NCI-H82 treated with DMSO at 0.1 percent for 48 hours (cell line): Measurements from ENCODE around the gene STAG3.
"Not testable (repeated sequence)": the region's sequence is repeated elsewhere in the genome, so short reads cannot be mapped to it uniquely, and the experiment has no call there.

ENCODE experiments used
- DNase-seq: peaks from one replicate; lab custom pipeline; 2025; ENCODE audit not compliant: unreplicated experiment; lab: John Stamatoyannopoulos, UW

The STAG3 gene, protein sequence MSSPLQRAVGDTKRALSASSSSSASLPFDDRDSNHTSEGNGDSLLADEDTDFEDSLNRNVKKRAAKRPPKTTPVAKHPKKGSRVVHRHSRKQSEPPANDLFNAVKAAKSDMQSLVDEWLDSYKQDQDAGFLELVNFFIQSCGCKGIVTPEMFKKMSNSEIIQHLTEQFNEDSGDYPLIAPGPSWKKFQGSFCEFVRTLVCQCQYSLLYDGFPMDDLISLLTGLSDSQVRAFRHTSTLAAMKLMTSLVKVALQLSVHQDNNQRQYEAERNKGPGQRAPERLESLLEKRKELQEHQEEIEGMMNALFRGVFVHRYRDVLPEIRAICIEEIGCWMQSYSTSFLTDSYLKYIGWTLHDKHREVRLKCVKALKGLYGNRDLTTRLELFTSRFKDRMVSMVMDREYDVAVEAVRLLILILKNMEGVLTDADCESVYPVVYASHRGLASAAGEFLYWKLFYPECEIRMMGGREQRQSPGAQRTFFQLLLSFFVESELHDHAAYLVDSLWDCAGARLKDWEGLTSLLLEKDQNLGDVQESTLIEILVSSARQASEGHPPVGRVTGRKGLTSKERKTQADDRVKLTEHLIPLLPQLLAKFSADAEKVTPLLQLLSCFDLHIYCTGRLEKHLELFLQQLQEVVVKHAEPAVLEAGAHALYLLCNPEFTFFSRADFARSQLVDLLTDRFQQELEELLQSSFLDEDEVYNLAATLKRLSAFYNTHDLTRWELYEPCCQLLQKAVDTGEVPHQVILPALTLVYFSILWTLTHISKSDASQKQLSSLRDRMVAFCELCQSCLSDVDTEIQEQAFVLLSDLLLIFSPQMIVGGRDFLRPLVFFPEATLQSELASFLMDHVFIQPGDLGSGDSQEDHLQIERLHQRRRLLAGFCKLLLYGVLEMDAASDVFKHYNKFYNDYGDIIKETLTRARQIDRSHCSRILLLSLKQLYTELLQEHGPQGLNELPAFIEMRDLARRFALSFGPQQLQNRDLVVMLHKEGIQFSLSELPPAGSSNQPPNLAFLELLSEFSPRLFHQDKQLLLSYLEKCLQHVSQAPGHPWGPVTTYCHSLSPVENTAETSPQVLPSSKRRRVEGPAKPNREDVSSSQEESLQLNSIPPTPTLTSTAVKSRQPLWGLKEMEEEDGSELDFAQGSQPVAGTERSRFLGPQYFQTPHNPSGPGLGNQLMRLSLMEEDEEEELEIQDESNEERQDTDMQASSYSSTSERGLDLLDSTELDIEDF

GRCh38 chr7:100177045-100178001 is at the start of gene STAG3, which contains the start of gene GPC2:
Gene STAG3, plus strand, starts transcription at chr7:100177918. Its CDS starts 2,639 bp downstream, at chr7:100180557.
Gene GPC2, minus strand, starts transcription at chr7:100177381. Its CDS starts 182 bp downstream, at chr7:100177199.
- DNase-seq = peak; percentile 92

- DNase-seq = no peak
These were observed 49.1 kb upstream of the STAG3 start for GRCh38 chr7:100128637-100128963.

- DNase-seq = not testable (repeated sequence)
These were observed 47.5 kb upstream of the STAG3 start for GRCh38 chr7:100130220-100130607.

DNA sequence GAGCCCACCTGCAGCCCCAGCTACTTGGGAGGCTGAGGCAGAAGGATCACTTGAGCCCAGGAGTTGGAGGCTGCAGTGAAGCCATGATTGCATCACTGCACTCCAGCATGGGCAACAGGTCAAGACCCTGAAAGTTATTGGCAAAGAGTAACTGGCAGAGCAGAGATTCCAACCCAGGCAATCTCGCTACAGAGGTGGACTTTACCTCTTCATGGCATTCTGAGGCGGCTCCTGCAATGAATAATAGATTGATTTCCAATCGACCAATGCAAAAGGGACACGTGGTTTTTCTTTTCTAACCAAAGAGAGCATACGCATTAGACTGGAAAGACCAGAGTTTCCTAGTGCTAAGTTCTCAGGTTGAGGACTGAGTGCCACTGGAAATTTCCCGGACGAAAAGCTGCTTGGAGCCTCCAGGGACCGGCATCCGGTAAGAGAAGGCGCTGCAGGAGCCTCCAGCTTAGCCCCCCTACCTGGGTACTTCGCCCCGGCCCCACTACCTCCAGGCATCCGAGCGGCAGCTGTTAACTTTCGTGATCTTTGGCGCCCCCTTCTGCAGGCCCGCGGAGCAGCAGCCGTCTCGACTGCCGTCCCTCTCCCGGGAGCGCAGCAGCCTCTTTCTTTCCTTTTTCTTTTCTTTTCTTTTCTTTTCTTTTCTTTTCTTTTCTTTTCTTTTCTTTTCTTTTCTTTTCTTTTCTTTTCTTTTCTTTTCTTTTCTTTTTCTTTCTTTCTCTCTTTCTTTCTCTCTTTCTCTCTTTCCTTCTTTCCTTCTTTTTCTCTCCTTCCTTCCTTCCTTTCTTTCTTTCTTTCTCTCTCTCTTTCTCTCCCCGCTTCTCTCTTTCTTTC is 46.9 kb upstream of the STAG3 start:
- peak; percentile 37 for DNase-seq

- DNase-seq = peak; percentile 12
These were observed 45.6 kb upstream of the STAG3 start for GRCh38 chr7:100132126-100132525.

DNA sequence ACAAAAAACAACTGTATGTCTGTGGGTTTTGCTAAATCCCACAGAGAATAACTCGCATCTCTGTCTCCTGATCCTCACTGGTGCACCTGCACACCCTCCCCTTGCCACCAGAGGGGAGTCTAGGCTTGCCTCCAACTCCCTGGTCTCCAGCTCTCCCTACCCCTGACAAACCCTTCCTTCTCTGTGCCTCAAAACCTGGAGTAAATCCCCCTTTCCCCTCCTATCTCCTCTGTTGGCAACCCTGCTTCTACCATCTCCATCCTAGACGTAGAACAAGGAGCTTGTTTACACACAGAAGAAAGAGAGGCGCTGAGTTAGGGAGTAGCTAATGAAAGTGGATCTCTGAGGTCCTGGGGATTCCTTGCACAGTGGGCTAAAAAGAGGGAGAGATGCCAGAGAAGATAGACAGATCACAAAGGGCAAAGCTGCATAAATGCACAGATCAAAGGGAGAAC is 45.0 kb upstream of the STAG3 start:
- DNase-seq = peak; percentile 39

GRCh38 chr7:100137851-100138760 is 39.6 kb upstream of the STAG3 start:
- DNase-seq = no peak

- no peak for DNase-seq
These were observed 36.2 kb upstream of the STAG3 start for GRCh38 chr7:100141555-100141949.

- no peak for DNase-seq
These were observed 35.3 kb upstream of the STAG3 start for GRCh38 chr7:100142461-100142860.

DNA sequence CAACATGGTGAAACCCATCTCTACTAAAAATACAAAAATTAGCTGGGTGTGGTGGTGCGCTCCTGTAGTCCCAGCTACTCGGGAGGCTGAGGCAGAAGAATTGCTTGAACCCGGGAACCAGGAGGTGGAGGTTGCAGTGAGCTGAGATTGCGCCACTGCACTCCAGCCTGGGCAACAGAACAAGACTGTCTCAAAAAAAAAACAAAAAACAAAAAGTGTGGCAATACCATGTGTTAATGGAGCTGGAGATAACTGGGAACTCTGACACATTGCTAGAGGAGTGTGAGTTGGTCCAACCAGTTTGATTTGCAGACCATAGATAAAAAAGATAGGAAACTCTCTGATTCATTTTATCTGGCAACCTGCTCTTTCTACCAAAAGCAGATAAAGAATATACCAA is 31.4 kb upstream of the STAG3 start:
- not testable (repeated sequence) for DNase-seq

DNA sequence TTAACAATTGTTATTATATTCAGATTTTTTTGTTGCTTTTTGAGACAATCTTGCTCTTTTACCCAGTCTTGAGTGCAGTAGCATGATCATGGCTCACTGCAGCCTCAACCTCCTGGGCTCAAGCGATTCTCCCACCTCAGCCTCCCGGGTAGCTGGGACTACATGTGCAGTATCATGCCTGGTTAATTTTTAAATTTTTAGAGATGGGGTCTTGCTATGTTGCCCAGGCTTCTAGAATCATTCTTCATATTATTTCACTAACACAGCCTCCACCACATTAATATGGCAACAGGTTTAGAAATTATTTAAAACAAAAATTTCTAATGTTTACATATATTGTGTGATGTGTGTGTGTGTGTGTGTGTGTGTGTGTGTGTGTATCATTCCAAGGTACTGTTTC is 30.4 kb upstream of the STAG3 start:
- DNase-seq = no peak

GRCh38 chr7:100148225-100148558 is 29.5 kb upstream of the STAG3 start:
- DNase-seq = no peak

DNA sequence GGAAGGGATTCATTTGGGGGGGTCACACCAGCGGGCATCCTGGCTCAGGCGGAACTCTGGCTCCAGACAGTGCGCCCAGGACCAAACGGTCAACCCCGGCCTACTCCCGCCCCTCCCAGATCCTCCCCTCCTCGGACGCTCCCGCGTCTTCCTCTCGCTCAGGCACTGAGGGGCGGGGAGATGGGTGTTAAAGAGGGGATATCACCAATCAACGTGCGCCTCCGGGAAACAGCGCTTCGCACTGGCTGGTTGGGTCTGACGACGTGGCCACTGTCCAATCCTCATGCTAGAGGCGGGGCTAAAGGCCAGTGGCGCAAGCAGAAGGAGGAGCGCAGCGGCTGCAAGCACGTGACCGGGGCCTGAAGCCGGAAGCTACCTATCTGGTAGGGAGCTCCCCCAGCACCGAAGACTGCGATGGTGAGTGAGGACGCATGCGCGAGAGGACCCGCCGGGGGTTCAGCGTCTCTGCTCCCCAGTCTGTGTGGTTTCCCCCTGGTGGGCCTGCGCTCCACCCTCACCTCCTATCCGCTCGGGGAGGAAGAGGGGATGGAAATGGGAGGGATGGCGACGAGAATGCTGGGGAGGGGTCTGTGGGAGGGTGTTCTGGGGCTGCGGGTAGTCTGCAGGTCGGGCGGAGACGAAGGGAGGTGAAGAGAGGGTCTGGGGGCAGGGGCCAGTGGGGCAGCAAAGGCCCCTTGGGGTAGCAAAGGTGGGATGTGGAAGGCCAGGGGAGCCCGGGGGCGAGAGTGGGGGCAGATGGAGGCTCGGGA is 29.0 kb upstream of the STAG3 start, which contains the start of gene LAMTOR4:
Gene LAMTOR4, plus strand, starts transcription at position 360 of the 770 bp plus-strand sequence. Its CDS starts 55 bp downstream, at position 415.
- DNase-seq = peak; percentile 98

GRCh38 chr7:100152404-100152803 is 25.3 kb upstream of the STAG3 start:
- DNase-seq = no peak

- DNase-seq = no peak
These were observed 24.6 kb upstream of the STAG3 start for GRCh38 chr7:100152937-100153666.

- no peak for DNase-seq
These were observed 23.8 kb upstream of the STAG3 start for GRCh38 chr7:100153708-100154535.
